ENCODE data around the gene LCN12. TPM values are rescaled to one million over a fixed set of nuclear protein-coding genes. Genes with fewer than 3 reads are reported as not detected.

The LCN12 gene
- polyA plus RNA-seq, 1 donor (not counting 4 experiments of a cell fraction or from before 2014, with no cell fraction given) = not detected

- dilution Hi-C loops (cut with MboI; ENCODE audit: extremely low pct_ligation_motif_present, low sequenced_read_pairs) = no loop called here
- Histone ChIP-seq H3K4me2 (ENCODE audit: control insufficient read depth, extremely low read depth, insufficient read depth, low read depth, low read length) (no peak overlapping the region), H2AFZ (ENCODE audit: control insufficient read depth, low read length) (no peak overlapping the region), H3K79me2 (ENCODE audit: control insufficient read depth, insufficient read depth, low read length) (no peaks in the 10 kb centered on the region), H3K4me3 (ENCODE audit: control insufficient read depth in 2 of 3, extremely low read depth in 1 of 3, insufficient read depth in 2 of 3, low read depth in 1 of 3, low read length in 3 of 3) (no peak overlapping the region), H3K36me3 (ENCODE audit: control insufficient read depth in 2 of 2, extremely low read depth in 1 of 2, insufficient read depth in 2 of 2, low read length in 2 of 2) (no peaks in the 10 kb centered on the region), H3K9me3 (ENCODE audit: control insufficient read depth, low read depth, low read length) (no peaks in the 10 kb centered on the region), H4K20me1 (ENCODE audit: control insufficient read depth, extremely low read depth, insufficient read depth, low read length) (no peaks in the 10 kb centered on the region), H3K4me1 (ENCODE audit: control insufficient read depth, extremely low read depth, insufficient read depth, low read length) (peaks cover 8% of the 10 kb centered on the region), H3K27ac (ENCODE audit: control insufficient read depth, insufficient read depth, low read length) (no peak overlapping the region), H3K9me1 (ENCODE audit: control insufficient read depth, extremely low read depth, insufficient read depth, low read length) (no peaks in the 10 kb centered on the region), H3K9ac (ENCODE audit: control insufficient read depth, extremely low read depth, insufficient read depth, low read length) (no peak overlapping the region), H3K27me3 (ENCODE audit: control insufficient read depth, extremely low read depth, insufficient read depth, low read length) (peaks cover 3% of the 10 kb centered on the region)
- DNase-seq (ENCODE audit: low read depth, low spot score) (no peak), FAIRE-seq (no peak)
- TF ChIP-seq CTCF (optimal IDR thresholded peaks at IDR 0.05 in 1 of 3, IDR thresholded peaks at IDR 0.05 in 1 of 3, conservative IDR thresholded peaks at IDR 0.05 in 1 of 3; ENCODE audit: extremely low read depth in 1 of 3, insufficient read depth in 2 of 3, low read length in 3 of 3) (no peak), EZH2 (IDR thresholded peaks at IDR 0.05; ENCODE audit: low read length) (no peak)
Measured at GRCh38 chr9:136952876-136953770, 1.1 kb downstream of the LCN12 start.

GRCh38 chr9:136953771-136954269 is 1.7 kb downstream of the LCN12 start:
- Histone ChIP-seq H3K36me3 (ENCODE audit: control insufficient read depth in 2 of 2, extremely low read depth in 1 of 2, insufficient read depth in 2 of 2, low read length in 2 of 2) (no peaks in the 10 kb centered on the region), H3K4me3 (ENCODE audit: control insufficient read depth in 2 of 3, extremely low read depth in 1 of 3, insufficient read depth in 2 of 3, low read depth in 1 of 3, low read length in 3 of 3) (no peak overlapping the region), H3K9ac (ENCODE audit: control insufficient read depth, extremely low read depth, insufficient read depth, low read length) (no peak overlapping the region), H3K4me1 (ENCODE audit: control insufficient read depth, extremely low read depth, insufficient read depth, low read length) (peaks cover 5% of the 10 kb centered on the region), H3K4me2 (ENCODE audit: control insufficient read depth, extremely low read depth, insufficient read depth, low read depth, low read length) (no peak overlapping the region), H3K9me3 (ENCODE audit: control insufficient read depth, low read depth, low read length) (no peaks in the 10 kb centered on the region), H3K27me3 (ENCODE audit: control insufficient read depth, extremely low read depth, insufficient read depth, low read length) (peaks cover 5% of the 10 kb centered on the region), H2AFZ (ENCODE audit: control insufficient read depth, low read length) (no peak overlapping the region), H3K27ac (ENCODE audit: control insufficient read depth, insufficient read depth, low read length) (no peak overlapping the region), H4K20me1 (ENCODE audit: control insufficient read depth, extremely low read depth, insufficient read depth, low read length) (no peaks in the 10 kb centered on the region), H3K79me2 (ENCODE audit: control insufficient read depth, insufficient read depth, low read length) (no peaks in the 10 kb centered on the region), H3K9me1 (ENCODE audit: control insufficient read depth, extremely low read depth, insufficient read depth, low read length) (no peaks in the 10 kb centered on the region)
- TF ChIP-seq CTCF (optimal IDR thresholded peaks at IDR 0.05 in 1 of 3, IDR thresholded peaks at IDR 0.05 in 1 of 3, conservative IDR thresholded peaks at IDR 0.05 in 1 of 3; ENCODE audit: extremely low read depth in 1 of 3, insufficient read depth in 2 of 3, low read length in 3 of 3) = no peak
- TF ChIP-seq EZH2 (IDR thresholded peaks at IDR 0.05; ENCODE audit: low read length) = no peak
- DNase-seq (ENCODE audit: low read depth, low spot score) = no peak
- FAIRE-seq = no peak
- dilution Hi-C loops (cut with MboI; ENCODE audit: extremely low pct_ligation_motif_present, low sequenced_read_pairs) = no loop called here
